ENCODE data around the gene UNC5C. TPM values are rescaled to one million over a fixed set of nuclear protein-coding genes. Genes with fewer than 3 reads are reported as not detected.

The UNC5C gene
- total RNA-seq, 4 donors from 2014 or later = 1.6 to 4.4 (median 3.2) TPM

DNA sequence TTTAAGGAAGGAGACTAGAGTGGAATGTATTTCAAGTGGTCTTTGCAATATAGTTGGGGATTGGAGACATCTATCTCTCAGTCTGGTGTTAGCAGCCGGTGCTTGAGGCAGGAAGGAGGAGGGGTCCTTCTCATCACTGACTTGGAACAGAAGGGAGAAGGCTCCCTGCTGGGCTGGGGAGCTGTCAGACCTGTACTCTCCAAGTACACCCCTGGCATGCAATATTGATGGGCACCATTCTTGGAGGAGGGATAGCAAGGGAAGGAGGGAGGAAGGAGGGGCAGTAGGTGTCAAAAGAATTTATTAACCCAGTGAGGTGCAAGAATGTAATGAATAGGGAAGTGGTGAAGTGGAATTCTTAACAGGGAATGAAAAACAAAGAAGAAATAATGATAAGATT lies 338.8 kb downstream of the UNC5C start:
- Histone ChIP-seq H3K9me3 (no peaks in the 10 kb centered on the region), H3K36me3 (no peaks in the 10 kb centered on the region), H3K27ac (no peak overlapping the region), H3K4me3 (no peak overlapping the region), H3K4me1 (no peaks in the 10 kb centered on the region), H3K27me3 (no peaks in the 10 kb centered on the region)
- 71 to 100% methylated on average over 1 of the region's 1 CpG for WGBS, 2 donors (ENCODE audit: low coverage in 1 of 2)
- TF ChIP-seq POLR2AphosphoS5 (IDR thresholded peaks at IDR 0.05) (no peak), POLR2A (IDR thresholded peaks at IDR 0.05) (no peak), EP300 (IDR thresholded peaks at IDR 0.05) (no peak), CTCF (IDR thresholded peaks at IDR 0.05) (no peak)
- ATAC-seq = no peak

DNA sequence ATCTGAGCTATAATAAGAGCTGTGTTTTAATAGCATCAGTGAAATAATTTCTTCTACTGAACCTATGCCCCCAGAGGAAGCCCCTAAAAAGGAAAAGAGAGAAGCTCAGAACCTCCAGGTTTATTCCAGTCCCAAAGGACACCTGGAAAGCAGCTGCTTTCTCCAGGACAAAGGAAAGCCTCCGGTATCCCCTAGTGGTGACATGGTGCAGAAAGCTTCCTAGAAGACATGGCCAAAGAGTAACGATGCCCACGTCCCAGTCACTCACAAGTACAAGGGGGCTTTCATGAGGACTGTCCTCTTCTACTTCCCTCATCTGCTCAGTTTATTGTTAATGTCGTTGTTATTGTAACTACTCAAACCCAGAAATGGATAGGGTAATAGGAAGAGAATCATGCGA lies 343.9 kb downstream of the UNC5C start:
- no peaks in the 10 kb centered on the region for H3K36me3 ChIP-seq
- 37 to 61% methylated on average over 3 to 5 of the region's 5 CpGs for WGBS, 2 donors (ENCODE audit: low coverage in 1 of 2)
- no peak overlapping the region for H3K4me3 ChIP-seq

GRCh38 chr4:95204267-95204844 lies 344.4 kb downstream of the UNC5C start:
- Histone ChIP-seq H3K36me3 (no peaks in the 10 kb centered on the region), H3K27me3 (no peaks in the 10 kb centered on the region), H3K4me1 (no peaks in the 10 kb centered on the region), H3K4me3 (no peak overlapping the region), H3K9me3 (no peaks in the 10 kb centered on the region), H3K27ac (no peak overlapping the region)
- 46 to 80% methylated on average over 4 to 8 of the region's 8 CpGs for WGBS, 2 donors (ENCODE audit: low coverage in 1 of 2)
- no peak for TF ChIP-seq POLR2A (IDR thresholded peaks at IDR 0.05)
- TF ChIP-seq EP300 (IDR thresholded peaks at IDR 0.05) = no peak
- no peak for TF ChIP-seq POLR2AphosphoS5 (IDR thresholded peaks at IDR 0.05)
- no peak for TF ChIP-seq CTCF (IDR thresholded peaks at IDR 0.05)
- no peak for ATAC-seq

More for the DNA sequence above, 343.9 kb downstream of the UNC5C start:
- ATAC-seq = no peak
- TF ChIP-seq POLR2A (IDR thresholded peaks at IDR 0.05) = no peak
- H3K4me1 ChIP-seq = no peaks in the 10 kb centered on the region
- no peak overlapping the region for H3K27ac ChIP-seq
- H3K27me3 ChIP-seq = no peaks in the 10 kb centered on the region
- no peaks in the 10 kb centered on the region for H3K9me3 ChIP-seq

- ATAC-seq = no peak
- H3K27ac ChIP-seq = no peak overlapping the region
- peaks cover 4% of the 10 kb centered on the region for H3K27me3 ChIP-seq
- no peaks in the 10 kb centered on the region for H3K9me3 ChIP-seq
- 79 to 88% methylated on average over 4 to 7 of the region's 7 CpGs for WGBS, 2 donors (ENCODE audit: low coverage in 1 of 2)
- no peak overlapping the region for H3K4me3 ChIP-seq
- H3K36me3 ChIP-seq = no peaks in the 10 kb centered on the region
- no peak for TF ChIP-seq POLR2AphosphoS5 (IDR thresholded peaks at IDR 0.05)
- no peak for TF ChIP-seq CTCF (IDR thresholded peaks at IDR 0.05)
- no peak for TF ChIP-seq EP300 (IDR thresholded peaks at IDR 0.05)
- TF ChIP-seq POLR2A (IDR thresholded peaks at IDR 0.05) = no peak
- no peaks in the 10 kb centered on the region for H3K4me1 ChIP-seq
These were observed 349.8 kb downstream of the UNC5C start for GRCh38 chr4:95198961-95199360.

- Histone ChIP-seq H3K4me3 (no peak overlapping the region), H3K27me3 (peaks cover 4% of the 10 kb centered on the region), H3K27ac (no peak overlapping the region), H3K9me3 (no peaks in the 10 kb centered on the region), H3K4me1 (no peaks in the 10 kb centered on the region), H3K36me3 (no peaks in the 10 kb centered on the region)
- no peak for ATAC-seq
- TF ChIP-seq POLR2AphosphoS5 (IDR thresholded peaks at IDR 0.05) (no peak), POLR2A (IDR thresholded peaks at IDR 0.05) (no peak), CTCF (IDR thresholded peaks at IDR 0.05) (no peak), EP300 (IDR thresholded peaks at IDR 0.05) (no peak)
- 67 to 77% methylated on average over 3 to 6 of the region's 6 CpGs for WGBS, 2 donors (ENCODE audit: low coverage in 1 of 2)
These were observed 351.4 kb downstream of the UNC5C start for GRCh38 chr4:95197353-95197752.
